Measurements from ENCODE around the gene SLC35E2B. TPM values are rescaled to one million over a fixed set of nuclear protein-coding genes. Genes with fewer than 3 reads are reported as not detected.
A peak's percentile ranks its signal among the peaks of the same experiment; 100 is the strongest.
"Not testable (repeated sequence)": the region's sequence is repeated elsewhere in the genome, so short reads cannot be mapped to it uniquely, and the experiment has no call there.

SLC35E2B gene
- total and polyA plus RNA-seq, 7 donors, result 9.2 to 23.9 (median 13.1) TPM

- peaks cover 0 to 25% of the 10 kb centered on the region in 2 donors for H3K36me3 ChIP-seq (ENCODE audit: insufficient read depth in 1 of 2, low read depth in 1 of 2)
- ATAC-seq; H3K4me1 ChIP-seq; H3K27me3 ChIP-seq (ENCODE audit: insufficient read depth in 3 of 3, low read length in 2 of 3); H3K27ac ChIP-seq; intact Hi-C loops (cut with DNase I); H3K9me3 ChIP-seq; H3K4me3 ChIP-seq: not testable (repeated sequence)
- 96% methylated on average over 18 of the region's 23 CpGs; no CpG with 5 or more reads in 2 of the 3 donors for WGBS, 3 donors
- DNase-seq, result peak in 1 of 2 donors; percentile 6
Observed at GRCh38 chr1:1707241-1707640, 14.6 kb upstream of the SLC35E2B start.

- intact Hi-C loops (cut with DNase I); H3K4me3 ChIP-seq; H3K9me3 ChIP-seq; H3K27me3 ChIP-seq (ENCODE audit: insufficient read depth in 3 of 3, low read length in 2 of 3); H3K4me1 ChIP-seq; ATAC-seq; H3K27ac ChIP-seq: not testable (repeated sequence)
- peaks cover 0 to 25% of the 10 kb centered on the region in 2 donors for H3K36me3 ChIP-seq (ENCODE audit: insufficient read depth in 1 of 2, low read depth in 1 of 2)
- DNase-seq, result peak in 1 of 2 donors; percentile 6
- 69 to 96% (median 92%) methylated on average over 4 to 5 of the region's 10 CpGs for WGBS, 3 donors
Observed at GRCh38 chr1:1705623-1706022, 13.0 kb upstream of the SLC35E2B start.

GRCh38 chr1:1704284-1704957 lies 11.8 kb upstream of the SLC35E2B start:
- WGBS, 3 donors, result 90 to 96% (median 91%) methylated on average over 14 to 27 of the region's 27 CpGs
- H3K9me3 ChIP-seq; H3K4me1 ChIP-seq; intact Hi-C loops (cut with DNase I); H3K27me3 ChIP-seq (ENCODE audit: insufficient read depth in 3 of 3, low read length in 2 of 3); H3K4me3 ChIP-seq; H3K27ac ChIP-seq; ATAC-seq: not testable (repeated sequence)
- peaks cover 0 to 25% of the 10 kb centered on the region in 2 donors for H3K36me3 ChIP-seq (ENCODE audit: insufficient read depth in 1 of 2, low read depth in 1 of 2)
- DNase-seq, result peak; percentile 7 to 39

GRCh38 chr1:1703796-1704195 lies 11.2 kb upstream of the SLC35E2B start:
- intact Hi-C loops (cut with DNase I), result no loop called here
- no peaks in the 10 kb centered on the region for H3K4me1 ChIP-seq
- H3K27me3 ChIP-seq (ENCODE audit: insufficient read depth in 3 of 3, low read length in 2 of 3), result no peaks in the 10 kb centered on the region
- 90 to 93% (median 92%) methylated on average over 12 to 22 of the region's 22 CpGs for WGBS, 3 donors
- ATAC-seq, result no peak
- H3K9me3 ChIP-seq, result no peaks in the 10 kb centered on the region
- peaks cover 0 to 25% of the 10 kb centered on the region in 2 donors for H3K36me3 ChIP-seq (ENCODE audit: insufficient read depth in 1 of 2, low read depth in 1 of 2)
- TF ChIP-seq CTCF (IDR thresholded peaks at IDR 0.05), result no peak
- no peak overlapping the region for H3K27ac ChIP-seq
- H3K4me3 ChIP-seq, result no peak overlapping the region
- peak; percentile 14 to 28 for DNase-seq

GRCh38 chr1:1702506-1702905 lies 9.9 kb upstream of the SLC35E2B start:
- H3K4me1 ChIP-seq; H3K27ac ChIP-seq; H3K9me3 ChIP-seq; intact Hi-C loops (cut with DNase I); H3K27me3 ChIP-seq (ENCODE audit: insufficient read depth in 3 of 3, low read length in 2 of 3); H3K4me3 ChIP-seq: not testable (repeated sequence)
- H3K36me3 ChIP-seq (ENCODE audit: insufficient read depth in 1 of 2, low read depth in 1 of 2), result peaks cover 0 to 25% of the 10 kb centered on the region in 2 donors
- 75 to 100% (median 78%) methylated on average over 1 to 7 of the region's 18 CpGs for WGBS, 3 donors
- DNase-seq, result peak in 1 of 2 donors; percentile 12
- peak in 1 of 4 donors; percentile 29 for ATAC-seq

GRCh38 chr1:1700557-1700956 lies 8.0 kb upstream of the SLC35E2B start:
- ATAC-seq; H3K9me3 ChIP-seq; H3K27ac ChIP-seq; H3K4me1 ChIP-seq; intact Hi-C loops (cut with DNase I); H3K27me3 ChIP-seq (ENCODE audit: insufficient read depth in 3 of 3, low read length in 2 of 3); DNase-seq; H3K4me3 ChIP-seq: not testable (repeated sequence)
- no CpG with 5 or more reads among the region's 33 CpGs for WGBS, 3 donors
- H3K36me3 ChIP-seq (ENCODE audit: insufficient read depth in 1 of 2, low read depth in 1 of 2), result peaks cover 0 to 14% of the 10 kb centered on the region in 2 donors

- H3K27me3 ChIP-seq (ENCODE audit: insufficient read depth in 3 of 3, low read length in 2 of 3); H3K4me1 ChIP-seq; DNase-seq; intact Hi-C loops (cut with DNase I); H3K4me3 ChIP-seq; H3K27ac ChIP-seq; H3K9me3 ChIP-seq: not testable (repeated sequence)
- H3K36me3 ChIP-seq (ENCODE audit: insufficient read depth in 1 of 2, low read depth in 1 of 2), result peaks cover 0 to 14% of the 10 kb centered on the region in 2 donors
- peak in 1 of 4 donors; percentile 3 for ATAC-seq
- no CpG with 5 or more reads among the region's 45 CpGs for WGBS, 3 donors
Observed at GRCh38 chr1:1700067-1700466, 7.5 kb upstream of the SLC35E2B start.

GRCh38 chr1:1699061-1699460 lies 6.5 kb upstream of the SLC35E2B start:
- WGBS, 3 donors, result 41 to 97% (median 82%) methylated on average over 3 to 13 of the region's 19 CpGs
- not testable (repeated sequence) for ATAC-seq; H3K4me1 ChIP-seq; H3K36me3 ChIP-seq (ENCODE audit: insufficient read depth in 1 of 2, low read depth in 1 of 2); H3K27ac ChIP-seq; H3K4me3 ChIP-seq; H3K9me3 ChIP-seq; H3K27me3 ChIP-seq (ENCODE audit: insufficient read depth in 3 of 3, low read length in 2 of 3)
- peak in 1 of 2 donors; percentile 9 for DNase-seq
- intact Hi-C loops (cut with DNase I), result loop anchor here in 1 of 2 donors (10.0 kb wide), 1 partner anchor 46 kb away; no protein-coding TSS in a partner anchor

GRCh38 chr1:1697358-1698183 lies 5.0 kb upstream of the SLC35E2B start:
- intact Hi-C loops (cut with DNase I), result loop anchor here in 1 of 2 donors (10.0 kb wide), 1 partner anchor 47 kb away; no protein-coding TSS in a partner anchor
- WGBS, 3 donors, result 73 to 79% (median 73%) methylated on average over 11 to 18 of the region's 26 CpGs

More at GRCh38 chr1:1697358-1698183, 5.0 kb upstream of the SLC35E2B start:
- not testable (repeated sequence) for H3K4me1 ChIP-seq; H3K9me3 ChIP-seq; H3K4me3 ChIP-seq; H3K27me3 ChIP-seq (ENCODE audit: insufficient read depth in 3 of 3, low read length in 2 of 3); H3K27ac ChIP-seq; ATAC-seq; H3K36me3 ChIP-seq (ENCODE audit: insufficient read depth in 1 of 2, low read depth in 1 of 2)
- DNase-seq, result peak in 1 of 2 donors; percentile 48
